HEK293 (cell line): ENCODE results near the gene GRM4.

ENCODE experiments used
- CTCF ChIP-seq: fragments of 450-650 bp; formaldehyde crosslinking; IDR thresholded peaks from 2 replicates; pipeline ENCODE4 v1.5.1; 2016; ENCODE audit warnings: missing biosample characterization, missing genetic modification characterization
- ELK4 ChIP-seq: IDR thresholded peaks from 2 replicates; pipeline ENCODE4 v1.6.1; 2011; ENCODE audit warnings: mild to moderate bottlenecking, low read depth, low read length, borderline replicate concordance
- REPIN1 ChIP-seq: fragments of 450-650 bp; formaldehyde crosslinking; IDR thresholded peaks from 2 replicates; pipeline ENCODE4 v1.5.1; 2017; ENCODE audit warnings: missing biosample characterization, missing genetic modification characterization, low read depth
- SETDB1 ChIP-seq: IDR thresholded peaks from one replicate; pipeline ENCODE4 v1.6.1; 2017; ENCODE audit warnings: mild to moderate bottlenecking, low read length, moderate library complexity, mixed read lengths; ENCODE audit not compliant: insufficient read length
- SP3 ChIP-seq: fragments of 450-650 bp; formaldehyde crosslinking; IDR thresholded peaks from 2 replicates; pipeline ENCODE4 v1.5.1; 2016; ENCODE audit warnings: missing biosample characterization, missing genetic modification characterization
- TCF7L2 ChIP-seq: IDR thresholded peaks from 2 replicates; pipeline ENCODE4 v1.6.1; 2011; ENCODE audit warnings: low read depth, mild to moderate bottlenecking, inconsistent platforms, low read length, moderate library complexity, borderline replicate concordance
- ZBTB20 ChIP-seq: fragments of 450-650 bp; formaldehyde crosslinking; IDR thresholded peaks from 2 replicates; pipeline ENCODE4 v1.5.1; 2016; ENCODE audit warnings: missing biosample characterization, missing genetic modification characterization
- ZNF239 ChIP-seq: fragments of 450-650 bp; formaldehyde crosslinking; IDR thresholded peaks from 2 replicates; pipeline ENCODE4 v1.5.1; 2016; ENCODE audit warnings: missing biosample characterization, missing genetic modification characterization
- ZNF266 ChIP-seq: fragments of 450-650 bp; formaldehyde crosslinking; IDR thresholded peaks from 2 replicates; pipeline ENCODE4 v1.5.1; 2016; ENCODE audit warnings: missing biosample characterization, missing genetic modification characterization, low read depth
- ZNF707 ChIP-seq: fragments of 450-650 bp; formaldehyde crosslinking; IDR thresholded peaks from 2 replicates; pipeline ENCODE4 v1.5.1; 2016; ENCODE audit warnings: missing biosample characterization, missing genetic modification characterization
- ZNF76 ChIP-seq: fragments of 450-650 bp; formaldehyde crosslinking; IDR thresholded peaks from 2 replicates; pipeline ENCODE4; 2016; ENCODE audit warnings: low read depth, missing biosample characterization, missing genetic modification characterization, borderline replicate concordance
- TF ChIP-seq, protein P1 (sequence below): fragments of 450-650 bp; formaldehyde crosslinking; IDR thresholded peaks from 2 replicates; pipeline ENCODE4 v1.5.1; 2016; ENCODE audit warnings: missing biosample characterization, missing genetic modification characterization

DNA sequence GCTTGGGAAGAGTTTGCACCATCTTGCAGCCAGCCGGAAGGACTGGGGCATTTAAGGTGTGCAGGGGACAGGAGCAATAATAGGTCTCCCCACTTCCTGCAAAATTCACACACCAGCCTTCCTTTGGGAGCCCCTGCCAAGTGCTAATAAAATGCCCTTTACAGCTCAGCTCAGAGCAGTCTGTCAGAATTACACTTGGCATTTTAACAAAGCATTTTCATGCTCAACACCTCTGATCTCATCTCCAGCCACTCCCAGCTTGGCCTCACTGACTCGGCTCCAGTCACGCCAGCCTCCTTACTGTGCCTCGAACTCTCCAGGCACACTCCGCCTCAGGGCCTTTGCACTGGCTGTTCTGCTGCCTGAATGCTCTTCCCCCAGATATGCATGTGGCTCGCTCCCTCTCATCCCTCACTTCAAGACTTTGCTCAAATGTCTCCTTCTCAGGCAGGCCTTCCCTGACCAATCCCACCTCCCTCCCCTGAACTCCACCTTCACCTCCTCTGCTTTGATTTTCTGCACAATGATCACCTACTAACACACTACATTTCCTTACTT, 43.7 kb downstream of the GRM4 start:
- TF ChIP-seq SETDB1 (no peak), REPIN1 (tag by site-specific recombination) (no peak), ZBTB20 (tag by site-specific recombination) (no peak), TCF7L2 (no peak), SP3 (no peak), ZNF239 (tag by site-specific recombination) (no peak), ZNF707 (no peak), ZNF266 (tag by site-specific recombination) (no peak), CTCF (tag by site-specific recombination) (no peak), ZNF76 (tag by site-specific recombination) (no peak), ELK4 (no peak)
- TF ChIP-seq, protein P1, sequence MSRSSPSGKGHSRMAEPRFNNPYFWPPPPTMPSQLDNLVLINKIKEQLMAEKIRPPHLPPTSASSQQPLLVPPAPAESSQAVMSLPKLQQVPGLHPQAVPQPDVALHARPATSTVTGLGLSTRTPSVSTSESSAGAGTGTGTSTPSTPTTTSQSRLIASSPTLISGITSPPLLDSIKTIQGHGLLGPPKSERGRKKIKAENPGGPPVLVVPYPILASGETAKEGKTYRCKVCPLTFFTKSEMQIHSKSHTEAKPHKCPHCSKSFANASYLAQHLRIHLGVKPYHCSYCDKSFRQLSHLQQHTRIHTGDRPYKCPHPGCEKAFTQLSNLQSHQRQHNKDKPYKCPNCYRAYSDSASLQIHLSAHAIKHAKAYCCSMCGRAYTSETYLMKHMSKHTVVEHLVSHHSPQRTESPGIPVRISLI (tag by site-specific recombination), result no peak
